ENCODE measurements around the gene GID4.

- TF ChIP-seq E2F8 (IDR thresholded peaks at IDR 0.05; ENCODE audit: low read depth, partially characterized antibody) = no peak
- TF ChIP-seq MEIS2 (IDR thresholded peaks at IDR 0.05; ENCODE audit: partially characterized antibody) = no peak
- TF ChIP-seq PREB (CRISPR knock-in tag; IDR thresholded peaks at IDR 0.05) = no peak
- no peak for TF ChIP-seq CTCF (IDR thresholded peaks at IDR 0.05 in 2 of 3, conservative IDR thresholded peaks at IDR 0.05 in 1 of 3; ENCODE audit: insufficient read depth in 2 of 3, low read depth in 1 of 3, low read length in 3 of 3)
- no peak for TF ChIP-seq GABPB1 (CRISPR knock-in tag; IDR thresholded peaks at IDR 0.05)
- TF ChIP-seq U2AF2 (optimal IDR thresholded peaks at IDR 0.05; ENCODE audit: low read depth, low read length) = no peak
These were observed 76.9 kb downstream of the GID4 start for GRCh38 chr17:18116078-18116477.
